Thyroid gland (tissue), 4 donors: ENCODE data around the gene OR52W1.

Source experiments
- CTCF ChIP-seq, 6 experiments: fragments of 200-600 bp in 3 of 6; fragments of 450-650 bp in 3 of 6; sonication (generic) in 3 of 6; IDR thresholded peaks; one replicate each; pipeline ENCODE4 v1.5.1; 2016 to 2019; ENCODE audit warnings: antibody characterized with exemption in 6 of 6, mild to moderate bottlenecking in 2 of 6, inconsistent platforms in 1 of 6, moderate library complexity in 1 of 6
- POLR2A ChIP-seq, 2 donors: fragments of 450-650 bp; IDR thresholded peaks; one replicate each; pipeline ENCODE4 v1.6.1; 2017; ENCODE audit warnings: antibody characterized with exemption in 2 of 2, mild to moderate bottlenecking in 2 of 2, moderate library complexity in 1 of 2

GRCh38 chr11:6225024-6225423, 26.0 kb downstream of the OR52W1 start:
- TF ChIP-seq CTCF (IDR thresholded peaks at IDR 0.05) (no peak), POLR2A (IDR thresholded peaks at IDR 0.05) (no peak)
